ENCODE data around the gene LAMA2.

LAMA2 gene

GRCh38 chr6:128889870-128890269 is 6.9 kb downstream of the LAMA2 start:
- intact Hi-C loops (cut with DNase I), result no loop called here

GRCh38 chr6:128892079-128892478 is 9.1 kb downstream of the LAMA2 start:
- DNase-seq, result no peak
- intact Hi-C loops (cut with DNase I), result no loop called here

More at GRCh38 chr6:128889870-128890269, 6.9 kb downstream of the LAMA2 start:
- DNase-seq, result no peak

- intact Hi-C loops (cut with DNase I), result no loop called here
- DNase-seq, result no peak
Observed at GRCh38 chr6:128899341-128900050, 16.6 kb downstream of the LAMA2 start.

GRCh38 chr6:128903715-128904114 is 20.8 kb downstream of the LAMA2 start:
- intact Hi-C loops (cut with DNase I), result no loop called here

DNA sequence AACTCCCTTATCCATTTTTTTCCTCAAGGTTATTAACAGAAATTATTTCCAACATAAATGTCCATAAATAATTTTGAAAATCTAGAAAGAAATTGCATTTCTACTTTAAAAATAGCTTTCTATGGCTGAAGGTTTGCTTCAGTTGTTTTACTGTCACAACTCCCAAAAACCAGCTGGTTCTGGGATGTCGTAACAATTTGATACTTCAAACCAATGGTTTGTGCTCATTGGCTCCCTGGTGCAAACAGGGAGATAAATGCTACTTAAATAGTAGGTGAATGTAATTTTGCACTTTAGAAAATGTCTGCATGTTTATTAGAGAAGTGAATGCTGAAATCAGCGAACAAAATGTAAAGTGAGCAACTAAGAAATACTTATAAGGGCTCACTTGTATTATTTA is 31.1 kb downstream of the LAMA2 start:
- no peak for DNase-seq
- intact Hi-C loops (cut with DNase I), result no loop called here

More at GRCh38 chr6:128903715-128904114, 20.8 kb downstream of the LAMA2 start:
- DNase-seq, result no peak

DNA sequence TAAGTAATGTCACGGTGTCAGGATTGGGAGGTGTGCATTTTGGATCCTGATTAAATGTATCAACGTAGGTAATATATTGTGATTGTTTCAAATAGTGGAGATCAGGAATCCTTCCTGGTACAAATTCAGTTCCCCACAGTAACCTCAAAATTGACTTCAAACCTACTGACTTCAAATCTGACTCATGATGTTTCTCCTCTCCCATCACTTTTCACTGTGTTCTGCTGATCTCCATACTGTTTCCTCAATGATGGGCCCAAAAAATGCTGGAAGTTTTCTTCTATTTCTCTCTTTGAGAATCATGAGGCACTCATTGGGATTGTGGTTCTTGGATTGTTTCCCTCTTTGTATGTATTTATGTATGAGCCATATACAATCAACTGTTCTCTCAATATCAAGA is 35.9 kb downstream of the LAMA2 start:
- intact Hi-C loops (cut with DNase I), result no loop called here
- DNase-seq, result no peak

DNA sequence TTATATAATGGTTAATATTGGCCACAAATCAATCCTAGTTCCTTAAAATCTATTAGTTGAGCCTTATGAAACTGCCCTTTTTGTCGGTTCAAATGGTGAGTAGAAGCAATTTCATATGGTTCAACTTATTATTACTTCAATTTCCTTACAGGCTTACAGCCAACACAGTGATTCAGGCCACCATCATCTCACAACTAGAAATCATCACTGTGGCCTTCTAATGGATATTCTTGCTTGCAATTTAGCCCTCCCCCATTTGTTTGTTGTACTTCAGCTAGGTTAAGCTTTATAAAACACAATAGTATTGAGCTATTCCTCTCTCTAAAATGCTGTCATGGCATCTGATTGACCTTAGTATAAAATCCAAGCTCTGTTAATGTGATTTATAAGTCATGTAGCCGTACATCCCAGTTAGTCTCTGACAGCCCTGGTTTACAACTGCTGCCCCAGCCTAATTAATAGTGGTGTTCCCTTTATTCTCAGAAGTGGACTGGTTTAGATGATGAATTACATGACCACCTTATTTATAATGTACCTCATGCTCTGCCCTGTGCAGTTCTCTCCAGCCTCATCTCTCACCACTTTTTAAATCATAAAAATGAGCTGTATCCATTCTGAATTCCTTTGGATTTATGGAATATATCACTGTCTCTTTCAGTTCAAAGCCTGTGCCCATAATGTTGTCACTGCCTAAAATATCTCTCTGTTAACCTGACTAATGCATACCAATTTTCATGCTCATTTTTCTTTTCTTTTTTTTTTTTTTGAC is 36.7 kb downstream of the LAMA2 start:
- intact Hi-C loops (cut with DNase I), result no loop called here
- DNase-seq, result no peak

- intact Hi-C loops (cut with DNase I), result no loop called here
Observed at GRCh38 chr6:128925765-128926164, 42.8 kb downstream of the LAMA2 start.

GRCh38 chr6:128929869-128930268 is 46.9 kb downstream of the LAMA2 start:
- DNase-seq, result no peak
- intact Hi-C loops (cut with DNase I), result no loop called here

More at GRCh38 chr6:128925765-128926164, 42.8 kb downstream of the LAMA2 start:
- no peak for DNase-seq

GRCh38 chr6:128930321-128930720 is 47.4 kb downstream of the LAMA2 start:
- intact Hi-C loops (cut with DNase I), result no loop called here
- no peak for DNase-seq

DNA sequence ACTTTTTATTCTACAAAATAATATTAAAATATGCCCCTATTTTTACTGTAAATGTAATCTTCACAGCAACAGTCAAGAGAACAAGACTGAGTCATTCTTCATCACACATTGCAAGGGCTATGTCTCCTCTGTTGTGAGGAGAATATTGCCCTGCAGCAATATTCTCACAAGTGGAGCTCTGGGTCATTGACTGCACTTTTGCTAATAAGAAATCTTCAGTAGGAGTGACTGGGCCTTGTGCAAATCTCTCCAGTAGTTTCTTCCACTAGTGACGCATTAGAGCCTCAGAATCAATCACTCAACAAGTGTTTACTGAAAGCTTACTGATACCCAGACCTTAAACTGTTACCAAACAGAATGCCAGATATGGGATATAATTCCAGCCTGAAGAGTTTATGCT is 49.1 kb downstream of the LAMA2 start:
- intact Hi-C loops (cut with DNase I), result no loop called here
- DNase-seq, result no peak

- intact Hi-C loops (cut with DNase I), result no loop called here
- DNase-seq, result no peak
Observed at GRCh38 chr6:128950864-128951263, 67.9 kb downstream of the LAMA2 start.

GRCh38 chr6:128952902-128953301 is 70.0 kb downstream of the LAMA2 start:
- no peak for DNase-seq
- intact Hi-C loops (cut with DNase I), result no loop called here

DNA sequence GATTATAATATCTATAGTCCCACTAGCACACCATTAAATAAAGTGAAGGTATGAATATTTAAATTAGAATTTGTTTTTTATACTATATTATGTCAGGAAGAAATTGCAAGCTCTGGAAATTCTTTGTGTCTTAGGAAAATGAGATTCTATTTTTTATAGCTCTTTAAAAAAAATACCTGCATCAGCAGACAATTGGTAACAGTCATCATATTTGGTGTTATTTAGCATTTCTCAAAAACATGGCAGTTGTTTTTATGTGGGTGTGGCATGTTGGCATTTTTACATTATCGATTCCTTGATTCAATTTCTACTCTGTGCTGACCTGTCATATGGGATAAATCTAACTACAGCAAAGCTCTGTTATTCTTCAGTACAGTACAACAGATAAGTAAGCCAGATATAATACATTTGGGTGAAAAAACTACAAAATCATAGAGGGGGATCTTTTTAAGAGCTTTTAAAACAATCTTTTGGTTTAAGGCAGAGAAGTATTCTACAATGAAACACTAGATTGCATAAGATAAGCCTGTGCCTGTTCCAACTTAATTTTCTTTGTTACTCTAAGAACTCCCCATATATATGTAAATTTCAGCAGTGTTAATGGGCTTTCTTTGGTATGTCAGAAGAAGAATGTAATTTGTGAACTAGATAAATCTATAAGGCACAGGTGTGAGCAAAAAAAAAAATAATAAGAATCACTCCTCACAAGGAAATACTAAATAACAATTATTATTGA is 71.5 kb downstream of the LAMA2 start:
- intact Hi-C loops (cut with DNase I), result no loop called here
- no peak for DNase-seq

DNA sequence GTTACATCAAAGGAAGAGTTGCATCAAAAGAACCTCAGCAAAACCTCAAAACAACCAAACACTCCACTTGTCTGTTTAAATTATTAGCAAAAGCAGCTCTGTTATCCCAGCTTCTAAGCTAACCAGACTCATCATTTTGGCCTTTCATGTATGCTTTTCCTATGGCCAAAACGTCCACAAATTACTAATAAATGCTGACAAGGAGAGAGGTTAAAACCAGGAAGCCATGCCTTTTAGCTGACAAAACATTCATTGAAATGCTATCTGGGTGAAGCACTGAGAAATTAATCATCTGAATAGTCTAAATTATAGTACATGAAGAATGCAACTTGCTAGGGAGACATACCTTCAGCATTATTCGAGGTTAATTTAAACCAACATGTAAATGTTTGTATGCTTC is 80.6 kb downstream of the LAMA2 start:
- intact Hi-C loops (cut with DNase I), result no loop called here

GRCh38 chr6:128964233-128964755 is 81.4 kb downstream of the LAMA2 start:
- DNase-seq, result no peak
- intact Hi-C loops (cut with DNase I), result no loop called here

More for the DNA sequence above, 80.6 kb downstream of the LAMA2 start:
- no peak for DNase-seq

DNA sequence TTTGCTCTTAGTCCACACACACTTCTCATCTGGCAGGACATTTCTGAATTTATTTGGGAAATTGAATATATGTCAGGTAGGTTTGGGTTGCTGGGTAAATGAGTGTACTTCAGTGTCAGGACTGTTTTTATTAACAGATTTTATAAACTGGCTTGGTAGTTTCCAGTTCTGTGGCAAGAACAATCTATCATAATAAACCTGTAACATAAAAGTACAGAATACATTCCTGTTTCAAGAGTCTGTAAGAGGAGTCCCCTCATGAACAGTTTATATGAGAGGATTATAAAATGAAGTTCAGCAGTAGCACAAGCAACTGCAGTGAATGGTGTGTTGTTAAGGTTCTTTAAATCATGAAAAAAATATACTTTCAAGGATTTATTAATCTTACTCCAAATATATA is 81.8 kb downstream of the LAMA2 start:
- intact Hi-C loops (cut with DNase I), result no loop called here
- no peak for DNase-seq

DNA sequence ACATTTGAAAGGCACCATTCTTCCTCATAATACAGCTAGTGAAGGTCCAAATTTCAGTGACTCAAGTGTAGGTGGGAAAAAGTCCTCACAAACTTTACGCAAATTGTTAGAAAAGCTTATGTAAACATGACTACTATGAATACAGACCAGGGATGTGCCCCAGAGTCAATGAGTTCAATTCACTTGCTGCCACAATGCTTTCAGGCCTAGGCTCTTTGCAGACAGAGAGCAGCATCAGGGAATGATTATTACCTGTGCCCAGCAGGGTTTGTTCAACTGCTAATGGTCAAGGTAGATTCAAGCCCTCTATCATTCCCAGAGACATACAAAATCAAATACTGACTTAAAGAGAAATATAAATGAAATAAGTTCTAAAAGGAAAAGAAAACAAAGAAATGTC is 84.0 kb downstream of the LAMA2 start:
- intact Hi-C loops (cut with DNase I), result no loop called here
- no peak for DNase-seq

DNA sequence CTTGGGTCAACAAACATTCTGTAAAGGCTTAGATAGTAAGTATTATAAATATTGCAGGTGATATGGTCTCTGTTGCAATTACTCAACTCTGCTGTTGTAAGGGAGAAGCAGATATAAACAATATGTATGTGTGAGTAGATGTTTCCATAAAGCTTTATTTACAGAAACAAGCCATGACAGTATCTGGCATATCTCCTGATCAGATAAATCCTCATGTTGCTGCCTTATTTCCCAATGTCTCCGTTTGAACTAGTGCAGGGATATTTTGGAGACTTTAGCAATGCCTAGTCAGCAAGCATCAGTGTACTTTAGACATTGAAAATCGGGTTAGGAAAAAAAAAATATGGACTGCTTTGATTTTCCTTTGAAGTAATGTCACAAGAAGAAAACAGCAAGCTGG is 96.1 kb downstream of the LAMA2 start:
- intact Hi-C loops (cut with DNase I), result no loop called here
- DNase-seq, result no peak

DNA sequence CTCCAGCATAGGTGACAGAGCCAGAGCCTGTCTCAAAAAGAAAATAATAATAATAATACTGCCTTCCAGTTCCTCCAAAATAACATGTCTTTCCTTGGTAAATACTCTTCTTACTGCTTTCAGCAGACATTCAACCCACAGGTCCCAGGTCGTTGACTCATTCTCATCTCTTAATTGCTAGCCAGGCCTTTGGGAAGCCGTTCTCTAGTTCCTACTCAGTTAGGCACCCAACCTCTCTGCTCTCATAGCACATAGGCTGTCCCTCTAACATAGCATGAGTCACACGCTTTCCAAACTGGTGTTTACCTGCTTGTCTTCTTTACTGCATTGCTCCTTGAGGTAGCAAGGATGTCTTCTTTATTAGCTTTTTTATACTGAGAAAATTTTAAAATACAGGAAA is 98.8 kb downstream of the LAMA2 start:
- DNase-seq, result no peak
- intact Hi-C loops (cut with DNase I), result no loop called here
